ENCODE measurements around the gene MYOM1.
"Not testable (repeated sequence)": the region's sequence is repeated elsewhere in the genome, so short reads cannot be mapped to it uniquely, and the experiment has no call there.

The MYOM1 gene

GRCh38 chr18:3223356-3223755 lies 3.6 kb upstream of the MYOM1 start:
- in situ Hi-C loops (cut with MboI; ENCODE audit: low sequenced_read_pairs): no loop called here

- in situ Hi-C loops (cut with MboI; ENCODE audit: low sequenced_read_pairs): no loop called here
These were observed 1.7 kb upstream of the MYOM1 start for GRCh38 chr18:3221496-3221895.

- in situ Hi-C loops (cut with MboI; ENCODE audit: low sequenced_read_pairs): not testable (repeated sequence)
These were observed 1.1 kb upstream of the MYOM1 start for GRCh38 chr18:3220868-3221267.

- in situ Hi-C loops (cut with MboI; ENCODE audit: low sequenced_read_pairs): no loop called here
These were observed 532 bp downstream of the MYOM1 start for GRCh38 chr18:3219241-3219630.

GRCh38 chr18:3218819-3219218 lies 949 bp downstream of the MYOM1 start:
- in situ Hi-C loops (cut with MboI; ENCODE audit: low sequenced_read_pairs): no loop called here

GRCh38 chr18:3217948-3218647 lies 1.7 kb downstream of the MYOM1 start:
- in situ Hi-C loops (cut with MboI; ENCODE audit: low sequenced_read_pairs): no loop called here

GRCh38 chr18:3216987-3217386 lies 2.8 kb downstream of the MYOM1 start:
- in situ Hi-C loops (cut with MboI; ENCODE audit: low sequenced_read_pairs): no loop called here

GRCh38 chr18:3214855-3215637 lies 4.7 kb downstream of the MYOM1 start:
- in situ Hi-C loops (cut with MboI; ENCODE audit: low sequenced_read_pairs): no loop called here

- in situ Hi-C loops (cut with MboI; ENCODE audit: low sequenced_read_pairs): no loop called here
These were observed 6.3 kb downstream of the MYOM1 start for GRCh38 chr18:3213300-3214059.

- in situ Hi-C loops (cut with MboI; ENCODE audit: low sequenced_read_pairs): no loop called here
These were observed 7.1 kb downstream of the MYOM1 start for GRCh38 chr18:3212657-3213056.

GRCh38 chr18:3211236-3211992 lies 8.4 kb downstream of the MYOM1 start:
- in situ Hi-C loops (cut with MboI; ENCODE audit: low sequenced_read_pairs): no loop called here

- in situ Hi-C loops (cut with MboI; ENCODE audit: low sequenced_read_pairs): no loop called here
These were observed 9.8 kb downstream of the MYOM1 start for GRCh38 chr18:3209859-3210569.

- in situ Hi-C loops (cut with MboI; ENCODE audit: low sequenced_read_pairs): no loop called here
These were observed 12.2 kb downstream of the MYOM1 start for GRCh38 chr18:3207565-3207964.

- in situ Hi-C loops (cut with MboI; ENCODE audit: low sequenced_read_pairs): no loop called here
These were observed 14.5 kb downstream of the MYOM1 start for GRCh38 chr18:3205239-3205638.

- in situ Hi-C loops (cut with MboI; ENCODE audit: low sequenced_read_pairs): no loop called here
These were observed 19.7 kb downstream of the MYOM1 start for GRCh38 chr18:3199942-3200645.

GRCh38 chr18:3198260-3198860 lies 21.4 kb downstream of the MYOM1 start:
- in situ Hi-C loops (cut with MboI; ENCODE audit: low sequenced_read_pairs): not testable (repeated sequence)

GRCh38 chr18:3194947-3195612 lies 24.7 kb downstream of the MYOM1 start:
- in situ Hi-C loops (cut with MboI; ENCODE audit: low sequenced_read_pairs): no loop called here

- in situ Hi-C loops (cut with MboI; ENCODE audit: low sequenced_read_pairs): no loop called here
These were observed 26.4 kb downstream of the MYOM1 start for GRCh38 chr18:3193331-3193730.

- in situ Hi-C loops (cut with MboI; ENCODE audit: low sequenced_read_pairs): no loop called here
These were observed 27.0 kb downstream of the MYOM1 start for GRCh38 chr18:3192752-3193151.
